AML-193 (cell line): ENCODE results near the gene RARA.
"Not testable (repeated sequence)": the region's sequence is repeated elsewhere in the genome, so short reads cannot be mapped to it uniquely, and the experiment has no call there.

ENCODE experiments used
- DNase-seq, 2 experiments: peaks; one replicate each; lab custom pipeline; 2025; lab: John Stamatoyannopoulos, UW

RARA gene

DNA sequence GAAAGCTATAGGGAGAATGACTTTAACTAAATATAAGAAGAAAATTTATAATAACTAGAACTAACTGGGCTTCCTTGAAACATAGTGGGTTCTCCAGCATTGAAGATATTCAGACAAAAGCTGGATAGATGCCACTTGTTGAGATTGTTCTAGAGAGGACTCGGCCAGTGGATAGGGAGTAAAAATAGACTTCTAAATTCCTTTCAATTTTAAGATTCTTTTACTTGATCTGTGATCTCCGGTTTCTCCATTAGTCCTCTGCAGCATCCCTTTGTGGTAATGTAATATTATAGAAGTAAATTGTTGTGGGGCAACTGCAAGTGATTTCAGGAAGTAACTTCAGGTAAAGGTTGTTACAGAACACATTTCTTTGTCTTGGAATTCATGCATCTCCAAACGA is 10.3 kb upstream of the RARA start:
- DNase-seq = no peak

DNA sequence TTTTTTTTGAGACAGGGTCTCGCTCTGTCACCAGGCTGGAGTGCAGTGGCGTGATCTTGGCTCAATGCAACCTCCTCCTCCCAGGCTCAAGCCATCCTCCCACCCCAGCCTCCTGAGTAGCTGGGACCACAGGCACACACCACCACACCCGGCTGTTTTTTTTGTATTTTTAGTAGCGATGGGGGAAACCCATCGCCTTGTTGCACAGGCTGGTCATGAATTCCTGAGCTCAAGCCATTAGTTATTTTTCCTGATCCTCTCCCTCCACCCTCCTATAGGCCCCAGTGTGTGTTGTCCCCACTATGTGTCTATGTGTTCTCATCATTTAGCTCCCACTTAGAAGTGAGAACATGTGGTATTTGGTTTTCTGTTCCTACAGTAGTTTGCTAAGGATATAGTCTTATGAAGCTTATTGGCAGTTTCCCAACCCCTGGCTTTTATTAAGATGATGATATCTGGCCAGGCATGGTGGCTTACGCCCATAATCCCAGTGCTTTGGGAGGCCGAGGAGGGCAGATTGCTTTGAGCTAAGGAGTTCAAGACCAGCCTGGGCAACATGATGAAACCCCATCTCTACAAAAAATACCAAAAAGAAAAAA is 9.7 kb upstream of the RARA start:
- DNase-seq = not testable (repeated sequence)

DNA sequence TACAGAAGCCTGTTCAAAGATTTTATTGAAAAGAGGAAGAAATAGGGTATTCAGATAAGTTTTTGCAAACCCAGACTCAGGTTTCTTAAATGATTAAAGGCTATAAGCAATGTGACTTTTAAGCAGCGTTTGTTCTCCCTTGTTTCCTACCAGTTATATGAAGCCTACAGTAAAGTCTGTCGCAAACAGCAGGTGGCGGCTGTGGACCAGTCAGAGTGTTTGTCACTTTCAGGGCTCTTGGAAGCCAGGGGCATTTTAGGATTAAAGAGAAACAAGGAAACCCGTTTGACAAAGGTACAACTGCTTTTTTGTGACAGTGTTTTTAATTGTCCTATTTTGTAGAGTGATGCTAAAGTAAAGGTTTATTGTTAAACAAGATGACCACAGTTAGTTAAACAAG is 7.7 kb upstream of the RARA start:
- no peak for DNase-seq

DNA sequence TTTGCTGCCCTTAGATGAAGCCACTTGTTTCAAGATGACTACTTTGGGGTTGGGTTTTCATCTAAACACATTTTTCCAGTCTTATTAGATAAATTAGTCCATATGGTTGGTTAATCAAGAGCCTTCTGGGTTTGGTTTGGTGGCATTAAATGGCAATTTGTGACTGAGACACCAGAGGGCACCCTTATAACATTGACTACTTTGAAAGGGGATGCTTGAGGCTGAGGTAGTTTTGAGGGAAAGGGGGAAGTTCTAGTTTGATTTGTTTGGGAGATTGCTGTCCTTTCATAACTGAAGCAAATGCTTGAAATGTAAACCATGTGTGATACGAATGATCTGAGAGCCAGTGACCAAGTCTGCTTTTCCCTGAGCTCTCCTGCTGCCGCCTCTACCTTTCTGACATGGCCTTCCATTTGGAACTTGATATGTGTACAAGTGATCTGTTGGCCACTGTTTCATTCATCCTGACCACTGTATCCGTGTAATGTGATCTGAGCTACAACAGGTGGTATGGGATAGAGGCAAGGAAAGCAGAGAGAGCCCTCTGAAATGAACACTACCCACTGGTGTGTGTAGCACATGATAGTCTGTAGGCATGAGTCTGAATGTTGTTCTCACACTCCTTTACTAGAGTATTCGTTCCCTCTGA is 5.8 kb upstream of the RARA start:
- peak; percentile 85 to 87 for DNase-seq

DNA sequence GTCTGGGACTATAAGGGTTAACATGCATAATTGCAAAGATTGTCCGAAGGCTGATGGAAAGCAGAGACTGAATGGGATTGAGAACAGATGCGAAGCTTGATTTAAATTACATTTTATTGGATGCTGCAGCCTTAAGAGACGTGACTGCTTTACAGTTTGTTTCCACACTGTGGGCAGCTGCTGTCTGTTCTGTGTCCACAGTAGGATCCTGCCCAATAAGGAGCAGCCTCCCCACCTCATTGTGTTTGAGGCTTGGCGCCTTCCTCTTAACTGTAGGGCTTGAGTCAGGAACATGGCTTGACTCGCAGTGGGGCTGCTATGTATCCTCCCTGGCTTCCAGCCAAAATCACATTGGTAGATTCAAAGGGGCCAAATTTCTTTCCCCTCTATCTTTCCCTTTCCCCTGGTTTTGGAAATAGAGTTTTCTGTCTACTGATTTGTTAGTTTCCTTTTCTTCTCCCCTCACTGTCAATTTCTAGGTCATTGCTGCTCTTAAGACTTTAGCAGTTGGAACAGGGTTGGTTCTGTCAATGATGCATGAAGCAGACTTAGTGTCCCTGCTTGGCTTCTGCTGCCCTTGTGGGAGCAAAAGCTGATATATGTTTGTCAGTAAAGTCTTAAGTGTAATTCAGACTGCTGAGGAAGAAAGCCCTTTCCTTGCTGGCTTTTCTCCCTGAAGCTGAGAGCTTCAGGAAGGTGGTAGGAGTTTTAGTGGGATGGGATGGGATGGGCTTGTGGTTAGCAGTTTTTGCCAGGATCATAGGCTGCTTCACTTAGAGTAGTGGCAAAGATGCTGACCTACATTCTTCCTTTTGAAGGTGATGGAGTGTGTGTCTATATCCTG is 5.0 kb upstream of the RARA start:
- no peak for DNase-seq

DNA sequence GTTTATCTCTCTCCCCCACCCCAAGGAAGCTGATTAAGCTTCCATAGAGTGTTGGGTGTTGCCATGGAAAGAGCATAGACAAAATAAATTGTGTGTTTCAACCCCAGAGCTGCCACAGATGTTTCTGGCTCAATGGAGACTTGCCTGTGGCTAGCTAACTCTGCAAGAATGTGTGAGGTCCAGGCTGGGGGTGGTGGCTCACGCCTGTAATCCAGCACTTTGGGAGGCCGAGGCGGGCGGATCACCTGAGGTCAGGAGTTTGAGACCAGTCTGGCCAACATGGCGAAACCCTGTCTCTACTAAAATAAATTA is 4.5 kb upstream of the RARA start:
- DNase-seq = not testable (repeated sequence)

DNA sequence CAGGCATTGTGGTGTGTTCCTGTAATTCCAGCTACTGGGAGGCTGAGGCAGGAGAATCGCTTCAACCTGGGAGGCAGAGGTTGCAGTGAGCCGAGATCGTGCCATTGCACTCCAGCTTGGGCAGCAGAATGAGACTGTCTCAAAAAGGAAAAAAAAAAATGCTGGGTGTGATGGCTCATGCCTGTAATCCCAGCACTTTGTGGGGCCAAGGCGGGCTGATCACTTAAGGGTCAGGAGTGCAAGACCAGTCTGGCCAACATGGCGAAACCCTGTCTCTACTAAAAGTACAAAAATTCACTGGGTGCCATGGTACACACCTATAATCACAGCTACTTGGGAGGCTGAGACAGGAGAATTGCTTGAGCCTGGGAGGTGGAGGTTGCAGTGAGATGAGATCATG is 4.1 kb upstream of the RARA start:
- DNase-seq = not testable (repeated sequence)

DNA sequence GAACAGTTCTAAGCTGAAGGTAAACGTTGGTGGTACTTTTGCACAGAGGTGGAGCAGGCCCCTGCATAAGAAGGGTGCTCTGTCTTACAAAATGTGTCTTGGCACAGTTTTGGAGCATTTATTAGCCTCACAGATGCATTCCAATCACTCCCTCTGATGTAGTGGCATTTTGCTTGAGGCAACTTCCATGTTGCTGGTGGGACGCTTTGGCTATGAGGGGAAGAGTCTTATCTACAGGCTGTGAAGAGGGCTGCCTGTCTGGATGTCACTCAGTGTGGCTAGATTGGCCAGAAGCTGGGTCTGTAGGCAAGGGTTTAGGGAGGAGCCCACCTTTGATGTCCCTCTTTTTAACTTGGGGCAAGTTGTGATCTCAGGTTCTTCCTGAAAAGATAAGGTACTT is 2.6 kb upstream of the RARA start:
- no peak for DNase-seq

DNA sequence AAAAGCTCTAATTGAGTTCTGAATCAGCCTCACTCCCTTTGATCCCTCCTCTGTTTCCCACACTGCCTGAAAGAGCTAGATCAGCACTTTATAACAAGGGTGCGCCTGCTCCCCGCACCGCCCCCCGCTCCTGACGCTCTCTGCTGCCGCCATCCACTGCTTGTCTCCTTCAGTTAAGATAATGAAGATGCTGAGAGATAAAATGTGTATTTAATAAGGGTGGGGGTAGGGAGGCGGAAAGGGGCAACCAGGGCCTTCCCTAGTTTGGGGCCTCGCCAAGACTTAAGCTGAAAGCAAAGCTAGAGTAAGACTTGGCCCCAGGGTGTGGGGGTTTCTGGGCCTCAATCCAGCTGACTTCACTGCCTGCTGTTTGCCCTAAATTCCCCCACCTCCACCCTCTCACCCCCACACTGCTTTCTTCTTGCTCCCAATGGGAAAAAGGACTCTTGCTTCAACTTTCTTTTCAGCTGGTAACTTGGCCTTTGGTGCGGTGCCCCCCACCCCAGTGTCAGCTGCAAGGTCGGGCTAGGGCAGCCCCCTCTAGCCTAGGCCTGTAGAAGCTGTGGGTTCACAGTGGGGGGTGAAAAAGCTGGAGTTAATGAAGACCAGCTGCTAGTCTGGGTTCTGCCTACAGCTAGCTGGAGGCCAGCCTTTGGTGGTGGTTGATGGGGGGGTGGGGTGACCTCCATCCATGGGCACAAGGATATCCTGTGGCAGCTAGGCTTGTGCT is 1.8 kb upstream of the RARA start:
- DNase-seq = no peak

DNA sequence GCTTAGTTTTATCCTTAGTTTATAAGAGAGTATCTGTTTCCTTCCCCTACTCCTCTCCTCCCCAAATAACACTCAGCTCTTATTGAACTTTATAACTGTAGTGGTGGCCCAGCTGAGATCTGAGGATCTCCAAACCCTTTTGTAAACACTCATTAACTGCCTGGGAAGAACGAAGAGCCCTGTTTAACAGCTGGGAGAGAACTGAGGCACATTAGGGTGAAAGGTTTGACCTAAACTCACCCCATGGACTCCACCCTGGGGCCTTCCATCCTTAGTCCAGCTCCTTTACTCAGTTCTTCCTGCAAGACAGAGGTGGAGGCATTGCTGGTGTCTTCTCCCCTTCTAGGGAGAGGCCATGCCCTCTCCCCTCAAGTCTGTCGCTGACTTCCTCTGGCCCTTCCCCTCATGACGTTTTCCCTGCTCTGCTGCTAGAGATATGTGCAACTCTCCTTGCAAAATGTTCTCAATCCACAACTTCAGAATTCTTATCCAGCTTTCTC is 1.2 kb upstream of the RARA start:
- DNase-seq = no peak

DNA sequence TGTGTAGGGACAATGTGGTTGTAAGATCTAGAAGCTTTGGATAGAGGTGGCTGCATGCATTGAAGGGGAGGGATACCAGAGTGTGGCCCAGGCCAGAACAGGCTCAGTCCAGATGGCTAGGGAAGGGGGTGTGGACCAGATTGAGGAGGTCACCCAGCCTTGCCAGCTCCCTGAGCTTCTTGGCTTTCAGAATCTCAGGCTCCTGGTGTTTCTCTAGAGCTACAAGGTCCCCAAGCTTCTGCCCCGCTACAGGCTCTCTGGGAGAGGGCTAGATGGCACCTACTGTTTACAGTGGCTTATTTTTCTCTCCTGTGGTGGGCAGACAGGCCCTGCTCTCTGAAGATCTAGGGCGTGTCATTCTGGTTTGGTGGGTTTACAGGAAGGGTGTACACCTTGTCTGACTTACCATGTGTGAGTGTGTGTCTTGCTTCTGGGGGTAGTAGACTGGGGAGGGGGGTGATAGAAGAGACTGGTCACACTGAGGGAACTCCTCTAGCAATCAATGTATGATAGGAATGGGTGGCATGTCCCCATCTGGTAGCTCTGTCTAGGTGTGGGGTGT is 1.1 kb downstream of the RARA start:
- DNase-seq = no peak

DNA sequence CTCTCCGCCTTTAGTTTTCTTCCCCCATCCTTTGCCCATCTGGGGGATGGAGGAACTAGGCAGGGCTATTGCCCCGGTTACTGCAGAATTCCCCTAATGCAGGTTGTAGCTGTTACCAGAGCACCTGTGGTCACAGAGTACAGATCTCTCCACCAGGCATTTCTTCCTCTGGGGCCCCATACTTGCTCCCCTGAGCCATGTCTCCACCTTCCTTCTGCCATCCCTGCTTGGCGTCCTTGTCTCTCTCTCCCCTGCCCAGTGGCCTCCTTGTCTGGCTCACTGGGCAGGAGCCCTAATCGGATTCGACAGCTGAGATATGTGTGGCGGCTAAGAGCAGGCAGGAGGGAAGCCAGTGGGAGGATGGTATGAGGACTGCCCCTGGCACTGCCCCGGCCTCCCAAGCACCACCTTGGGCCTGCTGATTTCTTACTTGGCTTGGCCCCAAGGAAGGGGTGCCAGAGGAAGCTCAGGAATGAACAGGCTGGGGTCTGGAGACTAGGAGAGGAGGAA is 2.0 kb downstream of the RARA start:
- no peak for DNase-seq

DNA sequence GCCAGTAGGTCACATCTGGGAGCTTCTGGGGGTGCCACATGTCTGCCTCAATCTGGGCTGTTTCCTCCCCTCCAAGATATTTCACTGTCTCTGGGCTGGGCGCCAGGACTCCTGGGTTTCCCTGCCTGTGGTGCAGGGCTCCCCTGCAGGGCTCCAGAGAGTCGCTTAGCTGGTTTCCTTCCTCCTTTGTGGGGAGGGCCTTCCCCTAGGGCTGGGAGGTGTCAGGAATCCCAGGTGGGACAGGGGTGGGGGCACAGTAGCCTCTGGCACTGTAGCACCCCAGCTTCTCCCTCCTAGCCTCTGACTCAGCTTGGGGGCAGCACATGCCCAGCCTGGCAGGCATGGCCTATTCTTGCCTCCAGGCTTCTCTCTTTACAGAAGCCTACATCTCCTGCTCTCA is 2.6 kb downstream of the RARA start:
- DNase-seq = peak; percentile 63 to 71

DNA sequence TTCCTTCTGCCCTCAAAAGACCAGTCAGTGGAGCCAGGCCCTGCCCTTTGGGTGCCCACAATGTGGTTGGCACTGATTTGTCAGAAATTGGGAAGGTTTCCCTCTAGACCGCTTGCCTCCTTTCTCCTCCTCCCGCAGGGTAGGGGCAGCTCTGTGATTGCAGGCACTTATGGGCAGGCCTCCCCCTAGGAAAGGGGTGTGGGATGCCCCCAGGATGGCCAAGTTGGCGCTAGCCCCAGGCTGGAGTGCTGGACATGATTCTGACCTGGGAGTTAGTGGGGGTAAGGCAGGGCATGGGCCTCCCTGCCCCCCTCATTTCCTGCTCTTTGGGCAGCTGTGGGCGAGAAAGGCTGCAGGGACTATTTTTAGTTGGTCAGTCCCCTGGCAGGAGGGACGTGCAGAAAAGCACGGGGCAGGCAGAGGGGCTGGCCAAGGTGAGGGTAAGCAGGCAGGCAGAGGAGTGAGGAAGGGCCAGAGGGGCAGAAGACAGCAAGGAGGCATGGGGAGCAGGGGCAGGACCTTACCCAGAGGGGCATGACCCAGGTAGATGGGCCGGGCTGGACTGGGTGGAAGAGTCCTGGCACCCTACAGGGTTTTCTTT is 3.3 kb downstream of the RARA start:
- no peak for DNase-seq

DNA sequence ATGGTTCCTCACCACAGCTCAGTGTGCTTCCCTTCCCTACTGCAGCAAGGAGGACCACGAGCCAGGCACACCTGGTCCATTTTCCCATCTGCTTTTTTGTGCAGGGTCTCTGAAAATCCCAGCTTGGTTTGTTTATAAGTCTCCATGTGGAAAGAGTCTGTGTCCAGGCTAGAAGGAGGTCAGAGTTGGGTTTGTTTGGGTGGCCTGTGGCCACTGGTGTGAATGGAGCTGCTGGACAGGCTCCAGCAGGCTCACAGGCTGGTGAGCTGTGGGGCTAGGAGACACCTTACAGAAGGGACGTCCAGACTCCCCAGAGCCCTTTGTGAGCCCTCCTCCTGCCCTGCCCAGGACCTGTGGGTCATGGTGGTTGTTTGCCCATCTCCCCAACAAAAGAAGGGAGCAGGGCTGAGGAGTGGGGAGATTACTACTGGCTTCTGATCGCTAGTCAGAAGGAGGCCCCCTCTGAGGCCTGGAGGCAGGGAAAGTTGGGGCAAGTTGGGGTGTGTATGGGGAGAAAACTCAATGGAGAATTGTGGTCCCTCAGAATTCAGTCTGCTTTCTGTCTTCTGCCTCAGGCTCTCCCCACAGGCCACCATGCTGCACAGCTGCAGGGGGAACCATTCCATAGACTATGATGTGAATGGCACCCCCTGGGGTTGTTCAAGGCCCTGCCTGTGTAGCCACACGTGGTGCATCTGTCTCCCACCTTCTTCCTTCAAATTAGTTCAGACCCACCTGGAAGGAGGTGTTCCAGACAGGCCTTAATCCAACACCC is 4.1 kb downstream of the RARA start:
- no peak for DNase-seq

DNA sequence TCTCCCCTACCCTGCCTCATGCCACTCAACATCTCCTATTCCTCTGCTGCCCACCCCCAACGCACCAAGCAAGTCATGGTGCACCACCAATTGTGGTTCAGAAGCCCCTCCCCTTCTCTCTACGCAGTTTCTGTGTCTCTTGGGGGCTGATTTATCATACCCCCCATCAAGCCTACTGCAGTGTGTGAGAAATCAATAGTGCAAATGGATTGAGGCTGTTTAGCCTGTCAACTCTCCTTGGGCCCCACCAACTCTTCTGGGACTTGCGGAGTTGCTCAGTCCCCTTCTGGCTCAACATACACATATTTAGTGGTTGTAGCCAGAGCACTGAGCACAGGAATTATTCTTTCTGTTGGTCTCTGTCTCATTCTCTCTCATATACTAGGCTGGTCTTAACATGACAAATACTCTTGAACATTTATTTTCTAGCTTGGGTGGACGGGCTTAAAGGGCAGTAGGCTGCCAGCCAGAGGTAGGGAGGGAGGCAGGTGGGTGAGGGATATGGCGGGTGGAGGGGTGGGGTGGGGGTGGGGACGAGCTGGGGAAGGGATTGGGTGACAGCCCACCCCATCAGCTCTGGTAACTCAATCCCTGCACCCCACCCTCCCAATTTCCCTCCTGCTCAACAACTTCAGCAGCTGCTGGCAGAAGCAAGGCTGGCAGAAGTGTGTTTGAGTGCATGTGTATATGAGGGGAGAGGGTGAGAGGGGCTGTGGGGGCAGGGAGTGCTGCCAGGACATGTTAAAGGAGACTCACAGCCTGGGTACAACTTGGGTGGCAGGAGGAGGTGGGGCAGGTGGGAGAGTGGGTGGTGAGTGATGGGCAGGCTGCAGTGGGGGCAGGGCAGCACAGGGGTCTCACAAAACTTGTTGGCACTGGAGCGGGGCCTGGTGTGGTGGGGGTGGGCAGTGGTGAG is 4.9 kb downstream of the RARA start:
- DNase-seq = no peak

DNA sequence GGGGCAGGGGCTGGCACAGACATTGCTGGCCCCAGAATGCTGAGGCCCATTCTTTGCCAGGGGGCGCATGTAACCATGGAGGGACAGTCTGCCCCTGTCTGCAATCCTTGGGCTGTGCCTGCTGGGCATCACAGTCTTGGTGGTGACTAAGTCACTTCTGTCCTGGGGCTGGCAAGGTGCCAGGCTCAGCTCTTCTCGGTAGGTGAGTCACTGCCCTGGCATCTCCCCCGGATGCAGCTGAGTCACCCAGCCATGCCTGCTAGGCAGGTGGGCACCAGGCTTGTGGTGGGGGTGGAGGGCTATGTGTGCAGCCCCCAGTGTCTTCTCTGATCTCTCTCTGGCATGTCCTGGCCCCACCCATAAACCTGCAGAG is 5.6 kb downstream of the RARA start:
- peak; percentile 87 to 89 for DNase-seq

DNA sequence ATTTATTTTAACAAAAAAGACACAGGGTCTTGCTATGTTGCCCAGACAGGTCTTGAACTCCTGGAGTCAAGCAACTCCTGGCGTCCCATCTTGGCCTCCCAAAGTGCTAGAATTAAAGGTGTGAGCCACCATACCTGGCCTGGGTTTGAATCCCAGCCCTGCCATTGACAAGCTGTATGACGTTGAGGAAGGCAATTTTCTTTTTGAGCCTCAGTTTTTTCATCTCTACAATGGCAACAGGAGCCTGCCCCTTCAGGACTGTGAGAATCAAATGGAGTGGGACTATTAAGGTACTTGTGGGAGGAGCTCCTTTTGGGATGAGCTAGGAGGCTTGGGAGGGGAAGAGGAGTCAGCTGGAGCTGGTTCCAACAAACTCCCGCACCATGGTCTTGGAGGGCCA is 6.2 kb downstream of the RARA start:
- no peak for DNase-seq

DNA sequence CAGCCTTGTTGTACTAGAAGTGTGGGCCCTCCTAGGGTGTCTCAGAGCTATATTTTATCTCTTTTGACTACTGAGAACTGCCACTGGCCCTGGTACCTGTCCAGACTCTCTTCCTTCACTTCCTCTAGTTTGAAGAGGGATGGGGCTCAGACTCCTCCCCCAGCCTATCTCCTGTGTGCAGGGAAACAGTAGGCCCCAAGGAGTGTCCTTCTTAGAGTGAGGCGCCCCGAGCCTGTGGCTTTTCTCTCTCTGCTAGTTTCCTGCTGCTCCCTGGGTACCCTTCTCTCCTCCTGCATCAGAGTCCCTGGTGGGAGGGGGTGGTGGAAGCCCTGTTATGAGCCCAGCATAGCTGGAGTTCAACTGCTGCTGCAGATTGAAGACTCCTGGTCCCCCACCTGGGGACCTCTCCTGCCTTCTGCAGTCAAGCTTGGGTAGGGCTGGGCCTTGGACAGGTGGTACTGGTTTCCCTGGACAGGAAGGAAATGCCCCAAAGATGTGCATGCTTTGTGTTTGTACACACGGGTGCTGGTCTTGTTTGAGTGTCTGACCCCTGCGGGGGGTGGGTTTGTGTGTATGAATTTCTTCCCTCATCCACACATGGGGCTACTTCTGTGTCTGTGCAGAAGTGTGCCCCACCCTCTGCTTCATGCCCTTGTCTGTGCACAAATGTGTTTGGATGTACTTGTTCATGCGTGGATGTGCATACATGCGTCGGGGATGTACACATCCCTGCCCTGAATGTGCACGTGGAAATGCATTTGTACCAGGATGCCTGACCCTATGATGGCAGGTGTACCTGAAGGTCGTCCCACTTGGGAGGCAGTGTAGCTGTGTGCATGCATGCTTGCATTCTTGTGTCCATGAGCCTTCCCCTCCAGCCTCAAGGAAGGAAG is 6.9 kb downstream of the RARA start:
- DNase-seq = no peak
